Endothelial cell of umbilical vein (primary cell): ENCODE data around the gene PRKCZ. TPM values are rescaled to one million over a fixed set of nuclear protein-coding genes. Genes with fewer than 3 reads are reported as not detected.

Source experiments
- BruUV-seq: library from RNA; stranded (reverse); fragments of 400-500 nt; replicated peaks from 2 replicates; lab custom pipeline; 2021; lab: Mats Ljungman, UMichigan
- CTCF ChIA-PET: fragments of 300-600, 350-600 bp; sonication (Branson Sonifier 250); formaldehyde crosslinking; loops from one replicate; lab custom pipeline; 2021; ENCODE audit warnings: antibody characterized with exemption, inconsistent platforms; lab: Charles Lee
- POLR2A ChIA-PET: fragments of 300-600, 350-600 bp; sonication (Branson Sonifier 250); formaldehyde crosslinking; loops from one replicate; lab custom pipeline; 2021; ENCODE audit warnings: antibody characterized with exemption, inconsistent platforms; lab: Charles Lee
- DNase-seq: peaks from one replicate; pipeline ENCODE4 v3.0.0-alpha.2; 2011; ENCODE audit warnings: low read depth, low spot score
- FAIRE-seq: peaks from 2 replicates; lab custom pipeline; 2011; peaks lifted over from hg19 to GRCh38; lab: Jason Lieb, UNC
- H2AFZ ChIP-seq: 2 replicates; pipeline ENCODE4 v1.6.0; 2012; ENCODE audit warnings: low read depth, low read length, control low read depth, inconsistent platforms
- H3K27ac ChIP-seq: 2 replicates; pipeline ENCODE4 v1.5.1; 2011; ENCODE audit warnings: low read depth, mild to moderate bottlenecking, control low read depth, low read length, moderate library complexity; ENCODE audit not compliant: insufficient read depth
- H3K27me3 ChIP-seq, 2 experiments: 2 replicates each; pipeline versions ENCODE4 v1.6.0 to v1.6.1; 2011; ENCODE audit warnings: low read length in 2 of 2, mixed read lengths in 1 of 2; ENCODE audit not compliant: control insufficient read depth in 2 of 2, insufficient read depth in 2 of 2
- H3K36me3 ChIP-seq, 2 experiments: 2 replicates in 1 of 2; 3 replicates in 1 of 2; pipeline ENCODE4 v1.5.1; 2011; ENCODE audit warnings: low read length in 2 of 2, mild to moderate bottlenecking in 1 of 2, moderate library complexity in 1 of 2; ENCODE audit not compliant: control insufficient read depth in 2 of 2, insufficient read depth in 2 of 2; ENCODE audit errors: extremely low read depth in 1 of 2
- H3K4me1 ChIP-seq: 3 replicates; pipeline ENCODE4 v1.5.1; 2011; ENCODE audit warnings: mild to moderate bottlenecking, low read length; ENCODE audit not compliant: control insufficient read depth, insufficient read depth; ENCODE audit errors: extremely low read depth
- H3K4me2 ChIP-seq: 2 replicates; pipeline ENCODE4 v1.6.1; 2011; ENCODE audit warnings: low read length, control low read depth, mixed read lengths; ENCODE audit not compliant: insufficient read depth
- H3K4me3 ChIP-seq, 3 experiments: fragments of 200-600 bp in 1 of 3; sonication (generic), shearing (Covaris generic) in 1 of 3; replicated peaks in 1 of 3; 2 replicates each; pipeline ENCODE4 v1.5.1; 2011 to 2016; ENCODE audit warnings: control low read depth in 3 of 3, low read length in 3 of 3, mild to moderate bottlenecking in 2 of 3, inconsistent platforms in 1 of 3, low read depth in 1 of 3, moderate library complexity in 1 of 3; ENCODE audit not compliant: insufficient read depth in 1 of 3
- H3K79me2 ChIP-seq: 2 replicates; pipeline ENCODE4 v1.6.0; 2012; ENCODE audit warnings: low read length, inconsistent platforms; ENCODE audit not compliant: control insufficient read depth, insufficient read depth
- H3K9ac ChIP-seq: replicated peaks from 2 replicates; pipeline ENCODE3; 2011; ENCODE audit warnings: low read length, control low read depth; ENCODE audit not compliant: insufficient read depth; ENCODE audit errors: extremely low read depth
- H3K9me1 ChIP-seq: replicated peaks from 3 replicates; pipeline ENCODE4 v1.6.0; 2011; ENCODE audit warnings: mild to moderate bottlenecking, low read length; ENCODE audit not compliant: control insufficient read depth, insufficient read depth; ENCODE audit errors: extremely low read depth
- H3K9me3 ChIP-seq: replicated peaks from 2 replicates; pipeline ENCODE4 v1.5.1; 2012; ENCODE audit warnings: low read length, inconsistent platforms; ENCODE audit not compliant: control insufficient read depth, insufficient read depth
- H4K20me1 ChIP-seq: replicated peaks from 2 replicates; pipeline ENCODE3; 2011; ENCODE audit warnings: mild to moderate bottlenecking, low read length; ENCODE audit not compliant: control insufficient read depth, insufficient read depth; ENCODE audit errors: extremely low read depth
- EZH2 ChIP-seq: IDR thresholded peaks from 2 replicates; pipeline ENCODE4 v1.6.1; 2012; ENCODE audit warnings: borderline replicate concordance, low read depth, mild to moderate bottlenecking, moderate library complexity, low read length, inconsistent platforms; ENCODE audit not compliant: severe bottlenecking
- FOS ChIP-seq: IDR thresholded peaks from 2 replicates; pipeline ENCODE4 v1.6.1; 2011; ENCODE audit warnings: mild to moderate bottlenecking, low read length, moderate library complexity, borderline replicate concordance; ENCODE audit not compliant: insufficient read depth
- GATA2 ChIP-seq: IDR thresholded peaks from 2 replicates; pipeline ENCODE4 v1.7.0; 2011; ENCODE audit warnings: low read depth, mild to moderate bottlenecking, moderate library complexity, mixed read lengths, low read length; ENCODE audit not compliant: insufficient read length, insufficient read depth
- JUN ChIP-seq: IDR thresholded peaks from 2 replicates; pipeline ENCODE4 v1.6.1; 2011; ENCODE audit warnings: borderline replicate concordance, low read depth; ENCODE audit not compliant: insufficient read length, insufficient read depth
- MYC ChIP-seq: IDR thresholded peaks from one replicate; pipeline ENCODE4 v1.6.1; 2011; ENCODE audit warnings: mild to moderate bottlenecking, low read depth, low read length
- POLR2A ChIP-seq: IDR thresholded peaks from 2 replicates; pipeline ENCODE4 v1.6.1; 2012; ENCODE audit warnings: low read depth, mild to moderate bottlenecking, control low read depth, low read length
- POLR2AphosphoS5 ChIP-seq: IDR thresholded peaks from 2 replicates; pipeline ENCODE4 v1.6.1; 2012; ENCODE audit warnings: low read depth, mild to moderate bottlenecking, control low read depth, low read length, moderate library complexity; ENCODE audit not compliant: insufficient read depth
- dilution Hi-C: fragments of 300-500 bp; cut with MboI; formaldehyde crosslinking; loops from one replicate; pipeline ENCODE4 v1.15.0; 2019; ENCODE audit warnings: low sequenced_read_pairs; ENCODE audit not compliant: extremely low pct_ligation_motif_present
- intact Hi-C: fragments of 100-400 bp; cut with micrococcal nuclease; formaldehyde crosslinking; loops from one replicate; pipeline ENCODE4 v1.10.0; 2022
- polyA plus RNA-seq, 4 experiments: library from polyadenylated mRNA; depleted of rRNA in 3 of 4; stranded (reverse) in 3 of 4; unstranded in 1 of 4; fragments of >200 nt; gene quantifications; 2 replicates each; pipeline versions ENCODE4 v1.2.1 to v1.2.3, GENCODE V29; 2011 to 2012; ENCODE audit warnings: missing spikeins in 1 of 4
- total RNA-seq: library from RNA; stranded (reverse); gene quantifications from 2 replicates; pipeline ENCODE4 v1.2.3, GENCODE V29; 2021
- TF ChIP-seq, protein P1 (sequence below), 2 donors: IDR thresholded peaks; 1 replicate in 1 of 2; 2 replicates in 1 of 2; pipeline ENCODE4 v1.5.1; 2011; ENCODE audit warnings: low read length in 2 of 2, mild to moderate bottlenecking in 2 of 2, moderate library complexity in 2 of 2, control low read depth in 1 of 2, inconsistent platforms in 1 of 2, low read depth in 1 of 2; ENCODE audit not compliant: insufficient read depth in 1 of 2; ENCODE audit errors: extremely low read depth in 1 of 2

The PRKCZ gene
- total and polyA plus RNA-seq, 2 donors (not counting 3 experiments of a cell fraction or from before 2014, with no cell fraction given) = 0.22 to 1.7 TPM

DNA sequence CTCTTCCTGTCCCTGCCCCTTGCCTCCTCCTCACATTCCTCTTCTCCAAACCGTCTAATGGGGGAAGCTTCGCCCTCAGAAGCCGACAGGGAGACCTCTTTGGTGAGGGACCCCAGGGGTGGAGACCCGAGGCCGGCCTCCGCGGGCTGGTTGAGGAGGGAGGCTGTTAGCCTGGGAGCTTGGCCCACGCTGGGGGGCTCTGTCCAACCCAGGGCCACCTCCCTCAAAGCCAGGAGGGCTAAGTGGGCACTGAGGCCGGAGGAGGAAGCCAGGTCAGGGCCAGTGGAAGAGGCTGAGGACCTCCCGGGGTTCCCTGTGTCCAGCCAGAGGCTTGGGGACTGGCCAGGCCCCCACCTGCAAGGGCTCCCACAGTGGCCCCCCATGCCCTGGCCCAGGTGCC lies 25.8 kb upstream of the PRKCZ start:
- no peak overlapping the region for H3K4me2 ChIP-seq
- H3K79me2 ChIP-seq = no peaks in the 10 kb centered on the region
- H2AFZ ChIP-seq = no peak overlapping the region
- TF ChIP-seq MYC (no peak), FOS (no peak), POLR2AphosphoS5 (no peak), POLR2A (no peak), JUN (no peak), GATA2 (no peak), EZH2 (no peak)
- TF ChIP-seq, protein P1, sequence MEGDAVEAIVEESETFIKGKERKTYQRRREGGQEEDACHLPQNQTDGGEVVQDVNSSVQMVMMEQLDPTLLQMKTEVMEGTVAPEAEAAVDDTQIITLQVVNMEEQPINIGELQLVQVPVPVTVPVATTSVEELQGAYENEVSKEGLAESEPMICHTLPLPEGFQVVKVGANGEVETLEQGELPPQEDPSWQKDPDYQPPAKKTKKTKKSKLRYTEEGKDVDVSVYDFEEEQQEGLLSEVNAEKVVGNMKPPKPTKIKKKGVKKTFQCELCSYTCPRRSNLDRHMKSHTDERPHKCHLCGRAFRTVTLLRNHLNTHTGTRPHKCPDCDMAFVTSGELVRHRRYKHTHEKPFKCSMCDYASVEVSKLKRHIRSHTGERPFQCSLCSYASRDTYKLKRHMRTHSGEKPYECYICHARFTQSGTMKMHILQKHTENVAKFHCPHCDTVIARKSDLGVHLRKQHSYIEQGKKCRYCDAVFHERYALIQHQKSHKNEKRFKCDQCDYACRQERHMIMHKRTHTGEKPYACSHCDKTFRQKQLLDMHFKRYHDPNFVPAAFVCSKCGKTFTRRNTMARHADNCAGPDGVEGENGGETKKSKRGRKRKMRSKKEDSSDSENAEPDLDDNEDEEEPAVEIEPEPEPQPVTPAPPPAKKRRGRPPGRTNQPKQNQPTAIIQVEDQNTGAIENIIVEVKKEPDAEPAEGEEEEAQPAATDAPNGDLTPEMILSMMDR (IDR thresholded peaks at IDR 0.05; ENCODE audit: extremely low read depth in 1 of 2, insufficient read depth in 1 of 2, low read depth in 1 of 2, low read length in 2 of 2) = no peak
- no peaks in the 10 kb centered on the region for H3K4me1 ChIP-seq
- FAIRE-seq (no peak), DNase-seq (no peak)
- no peak overlapping the region for H3K9ac ChIP-seq
- dilution Hi-C loops = no loop called here
- no peaks in the 10 kb centered on the region for H3K9me1 ChIP-seq
- intact Hi-C loops = no loop called here
- H3K27me3 ChIP-seq = peaks cover 11 to 15% of the 10 kb centered on the region in 2 experiments
- no peaks in the 10 kb centered on the region for H3K36me3 ChIP-seq
- no peaks in the 10 kb centered on the region for H4K20me1 ChIP-seq
- POLR2A ChIA-PET = no interaction called here
- no peak overlapping the region for H3K27ac ChIP-seq
- H3K9me3 ChIP-seq = no peaks in the 10 kb centered on the region
- BruUV-seq = no TSS peak
- no peak overlapping the region for H3K4me3 ChIP-seq
- CTCF ChIA-PET = interaction anchor here (1.2 kb wide), 1 partner anchor 21 kb away, joined by 3 read pairs; no protein-coding TSS in a partner anchor
